GM10248 (cell line): ENCODE results near the gene PCDH18.

ENCODE experiments used
- CTCF ChIA-PET: fragments of 300-600 bp; sonication (Branson Sonifier 250); formaldehyde crosslinking; extraction: SDS; loops from one replicate; lab custom pipeline; 2021; ENCODE audit warnings: antibody characterized with exemption; lab: Yijun Ruan, JAX
- POLR2A ChIA-PET: fragments of 350-650 bp; sonication (Branson Sonifier 250); formaldehyde crosslinking; extraction: SDS; loops from one replicate; lab custom pipeline; 2020; ENCODE audit warnings: antibody characterized with exemption; lab: Yijun Ruan, JAX
- DNase-seq: peaks from one replicate; pipeline ENCODE4 v3.0.0; 2012; ENCODE audit errors: extremely low spot score
- TF ChIP-seq, protein P1 (sequence below): IDR thresholded peaks from 2 replicates; pipeline ENCODE4 v1.5.1; 2012; ENCODE audit warnings: mild to moderate bottlenecking, low read depth; ENCODE audit errors: extremely low read depth, missing control alignments, control extremely low read depth

The PCDH18 gene

DNA sequence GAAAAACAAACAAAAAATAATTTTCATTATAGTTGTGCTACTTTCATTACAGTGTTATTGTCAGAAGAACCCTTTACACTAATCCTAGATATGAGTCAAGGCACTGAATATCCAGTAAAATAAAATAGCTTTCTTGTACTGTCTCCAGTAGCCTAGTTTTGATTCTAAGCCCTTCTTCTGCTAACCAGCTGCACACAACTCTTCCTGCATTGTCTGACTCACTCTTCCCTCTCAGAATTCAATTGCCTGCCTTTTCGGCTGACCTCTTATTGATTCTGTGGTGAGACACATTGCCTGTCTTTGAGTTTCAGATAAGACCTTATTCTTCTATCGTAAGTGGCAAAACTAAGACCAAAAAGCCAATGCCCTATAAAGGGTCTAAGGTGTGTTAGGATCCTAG lies 26.7 kb upstream of the PCDH18 start:
- TF ChIP-seq, protein P1, sequence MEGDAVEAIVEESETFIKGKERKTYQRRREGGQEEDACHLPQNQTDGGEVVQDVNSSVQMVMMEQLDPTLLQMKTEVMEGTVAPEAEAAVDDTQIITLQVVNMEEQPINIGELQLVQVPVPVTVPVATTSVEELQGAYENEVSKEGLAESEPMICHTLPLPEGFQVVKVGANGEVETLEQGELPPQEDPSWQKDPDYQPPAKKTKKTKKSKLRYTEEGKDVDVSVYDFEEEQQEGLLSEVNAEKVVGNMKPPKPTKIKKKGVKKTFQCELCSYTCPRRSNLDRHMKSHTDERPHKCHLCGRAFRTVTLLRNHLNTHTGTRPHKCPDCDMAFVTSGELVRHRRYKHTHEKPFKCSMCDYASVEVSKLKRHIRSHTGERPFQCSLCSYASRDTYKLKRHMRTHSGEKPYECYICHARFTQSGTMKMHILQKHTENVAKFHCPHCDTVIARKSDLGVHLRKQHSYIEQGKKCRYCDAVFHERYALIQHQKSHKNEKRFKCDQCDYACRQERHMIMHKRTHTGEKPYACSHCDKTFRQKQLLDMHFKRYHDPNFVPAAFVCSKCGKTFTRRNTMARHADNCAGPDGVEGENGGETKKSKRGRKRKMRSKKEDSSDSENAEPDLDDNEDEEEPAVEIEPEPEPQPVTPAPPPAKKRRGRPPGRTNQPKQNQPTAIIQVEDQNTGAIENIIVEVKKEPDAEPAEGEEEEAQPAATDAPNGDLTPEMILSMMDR = no peak
- ChIA-PET POLR2A (no interaction called here), CTCF (no interaction called here)
- DNase-seq = no peak

DNA sequence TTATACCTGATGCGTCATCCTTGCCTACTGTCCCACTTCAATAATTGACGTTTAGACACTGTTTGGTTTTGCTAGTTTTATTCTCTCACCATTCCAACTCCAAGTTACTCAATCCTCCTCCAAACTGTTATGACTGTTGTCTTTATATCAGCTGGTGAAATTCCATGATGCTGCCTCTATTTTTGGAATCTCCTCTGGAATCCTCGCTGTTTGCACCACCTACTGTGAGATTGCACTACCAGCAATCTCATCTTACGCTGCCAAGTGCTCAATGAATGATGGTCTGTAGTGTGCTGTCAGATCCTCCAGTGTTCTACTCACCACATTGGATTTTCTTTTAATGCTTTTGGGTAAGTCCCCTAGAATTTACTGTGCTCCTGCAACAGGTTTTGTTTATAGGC lies 13.2 kb upstream of the PCDH18 start:
- TF ChIP-seq, protein P1 = no peak
- ChIA-PET POLR2A (no interaction called here), CTCF (no interaction called here)

DNA sequence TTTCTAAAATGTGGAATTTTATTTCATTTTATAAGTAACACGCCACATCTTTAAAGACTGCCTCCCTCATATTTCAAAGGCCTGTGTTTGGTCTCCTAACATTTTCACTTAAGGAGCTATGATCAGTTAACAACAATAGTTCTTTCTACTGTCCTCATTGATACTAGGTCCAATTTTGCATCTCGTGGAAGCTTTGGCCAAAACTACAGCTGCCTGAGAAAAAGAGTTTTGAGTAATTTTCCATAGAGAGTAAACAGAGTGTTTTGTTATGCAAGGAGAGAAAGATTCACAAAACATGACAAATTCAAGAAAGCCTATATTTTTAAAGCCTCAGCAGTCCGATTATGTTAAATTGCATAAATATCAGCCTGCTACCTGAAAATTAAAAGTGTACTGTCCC lies 11.4 kb upstream of the PCDH18 start:
- ChIA-PET CTCF (interaction anchor here (1.2 to 1.3 kb wide), 2 partner anchors 9 to 33 kb away, joined by 3 read pairs; no protein-coding TSS in a partner anchor), POLR2A (no interaction called here)
- TF ChIP-seq, protein P1 = no peak
- no peak for DNase-seq

More for the DNA sequence above, 13.2 kb upstream of the PCDH18 start:
- DNase-seq = no peak

DNA sequence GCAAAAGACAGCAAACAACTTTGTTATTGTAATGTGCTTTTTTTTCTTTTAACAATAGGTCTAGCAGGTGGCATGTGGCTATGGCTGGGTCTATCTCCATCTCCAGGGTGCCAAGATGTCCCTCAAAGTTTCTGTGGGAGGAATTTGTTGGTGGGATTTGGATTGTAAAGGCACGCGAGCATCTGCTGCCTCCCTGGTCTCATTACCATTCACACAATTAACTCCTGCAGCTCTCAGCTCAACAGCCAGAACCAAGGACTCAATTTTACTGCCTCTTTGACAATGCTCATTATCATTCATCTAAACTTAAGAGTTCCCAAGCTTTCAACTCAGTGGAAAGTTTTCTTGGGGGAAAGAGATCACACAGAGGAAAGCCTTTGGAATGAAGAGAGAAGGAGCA lies 10.9 kb upstream of the PCDH18 start:
- CTCF ChIA-PET = interaction anchor here (1.2 to 1.3 kb wide), 2 partner anchors 10 to 32 kb away, joined by 3 read pairs; no protein-coding TSS in a partner anchor
- no peak for DNase-seq
- POLR2A ChIA-PET = no interaction called here
- TF ChIP-seq, protein P1 = no peak

DNA sequence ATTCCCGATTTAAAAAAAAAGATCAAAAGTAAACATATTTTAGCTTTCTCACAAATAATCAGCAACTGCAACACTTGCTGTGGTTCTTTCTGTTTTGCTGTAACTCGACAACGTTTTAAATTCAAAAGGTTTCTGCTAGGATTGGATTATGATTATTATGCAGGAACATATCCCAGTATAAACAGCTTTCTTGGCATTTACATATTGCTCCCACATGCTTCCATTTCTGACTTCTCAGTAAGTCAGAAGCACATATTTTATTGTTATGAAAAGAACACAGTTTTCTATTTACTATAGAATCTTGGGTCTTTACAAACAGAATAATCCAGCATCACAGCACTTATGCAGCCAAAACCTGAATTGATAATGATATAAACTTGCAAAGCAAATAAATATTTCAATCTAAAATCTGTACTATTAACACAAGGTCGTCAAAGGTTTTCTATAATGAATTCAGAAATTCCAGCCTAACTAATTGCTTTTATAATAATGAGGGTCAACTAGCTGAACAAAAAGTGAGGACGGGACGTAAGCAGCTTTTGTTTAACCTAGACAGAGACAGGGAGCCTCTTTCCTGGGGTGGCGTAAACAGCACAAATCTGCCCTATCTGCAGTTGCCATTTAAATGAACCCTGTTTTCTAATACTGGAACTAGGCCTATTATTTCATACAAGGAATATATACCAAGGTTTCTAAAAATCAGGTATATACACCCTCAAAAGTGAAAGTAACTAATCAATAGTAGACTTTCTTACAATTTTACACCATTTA lies 9.8 kb upstream of the PCDH18 start:
- POLR2A ChIA-PET = no interaction called here
- TF ChIP-seq, protein P1 = no peak
- no peak for DNase-seq
- CTCF ChIA-PET = no interaction called here

DNA sequence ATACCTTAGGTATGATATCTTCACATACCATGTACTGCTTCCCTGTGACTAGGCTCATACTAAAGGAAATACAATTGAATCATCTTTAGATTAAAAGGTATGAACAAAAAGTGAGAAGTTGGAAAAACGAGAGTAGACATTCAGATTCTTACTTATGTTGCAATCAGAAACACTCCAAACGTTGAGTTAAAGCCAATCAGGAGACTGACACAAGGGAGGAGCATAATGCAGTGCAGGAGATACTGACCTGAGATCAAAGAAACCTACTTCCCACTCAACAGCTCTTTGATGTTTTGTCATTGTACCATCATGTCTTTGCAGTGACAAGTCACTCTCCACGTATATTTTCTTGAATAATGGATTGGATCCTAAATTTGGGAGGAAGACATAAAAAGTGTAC lies 8.9 kb upstream of the PCDH18 start:
- POLR2A ChIA-PET = no interaction called here
- TF ChIP-seq, protein P1 = no peak
- CTCF ChIA-PET = no interaction called here
- no peak for DNase-seq
